Activated CD4-positive, CD25-positive, alpha-beta regulatory T cell treated with anti-CD3 and anti-CD28 coated beads, Interleukin-2, amount 50 U/mL, for 16 hours (primary cell): ENCODE measurements around the gene MAGOH.
"Not testable (repeated sequence)": the region's sequence is repeated elsewhere in the genome, so short reads cannot be mapped to it uniquely, and the experiment has no call there.

Source experiments
- DNase-seq: peaks from one replicate; pipeline ENCODE4 v3.0.0-alpha.2; 2020; ENCODE audit warnings: low read depth, low spot score

MAGOH gene

DNA sequence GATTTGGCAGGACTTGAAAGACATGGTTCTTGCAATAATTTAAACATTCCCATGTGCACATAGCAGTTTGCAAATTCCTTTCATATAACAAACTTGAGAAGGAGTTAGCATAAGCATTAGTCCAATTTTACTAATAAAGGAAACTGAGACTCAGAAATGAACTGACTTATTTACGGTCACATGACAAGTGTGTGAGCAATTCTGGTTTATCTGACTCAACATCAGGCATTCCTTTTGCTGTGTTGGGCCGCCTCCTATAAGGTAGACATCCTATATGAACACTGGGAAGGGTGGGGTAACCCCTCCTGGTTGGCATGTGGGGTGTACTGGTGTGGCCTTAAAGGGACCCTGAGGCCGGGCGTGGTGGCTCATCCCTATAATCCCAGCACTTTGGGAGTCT lies 50.2 kb downstream of the MAGOH start:
- no peak for DNase-seq

DNA sequence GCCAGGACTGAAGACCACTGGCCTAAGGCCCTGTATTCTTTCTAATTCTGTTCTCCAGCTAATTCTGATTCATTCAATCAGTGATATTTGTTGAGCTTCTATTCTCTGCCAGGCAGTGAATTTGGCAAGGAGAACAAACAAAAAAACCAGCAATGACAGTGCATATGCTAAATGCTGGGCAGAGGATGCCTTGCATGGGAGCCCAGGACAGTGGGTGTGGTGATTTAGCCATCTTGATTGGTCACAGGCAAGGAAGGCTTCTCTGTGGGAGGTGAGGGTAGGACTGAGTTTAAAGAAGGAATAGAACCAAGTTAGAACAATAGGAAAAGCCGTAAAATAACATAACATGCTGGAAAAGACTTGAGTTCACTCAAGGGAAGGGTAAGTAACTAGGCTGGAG lies 50.9 kb downstream of the MAGOH start:
- no peak for DNase-seq

DNA sequence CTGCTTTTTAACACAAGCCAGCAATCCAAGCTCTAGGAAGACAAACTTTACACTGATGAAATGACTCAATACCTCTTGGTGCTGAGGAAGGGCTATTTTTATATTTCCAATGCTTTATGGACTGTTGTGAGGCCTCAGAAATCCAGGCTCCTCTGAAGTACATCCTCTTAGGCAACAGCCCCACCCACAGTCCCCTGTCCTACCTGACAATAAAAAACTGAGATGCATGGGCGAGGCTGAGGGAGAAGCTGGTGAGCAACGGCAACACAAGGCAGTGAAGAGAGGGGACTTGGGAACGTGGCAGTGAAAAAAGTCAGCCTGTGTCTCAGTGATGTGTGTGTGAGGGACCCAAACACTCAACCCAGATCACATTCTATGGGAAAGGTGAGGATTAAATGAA lies 51.8 kb downstream of the MAGOH start:
- DNase-seq: no peak

DNA sequence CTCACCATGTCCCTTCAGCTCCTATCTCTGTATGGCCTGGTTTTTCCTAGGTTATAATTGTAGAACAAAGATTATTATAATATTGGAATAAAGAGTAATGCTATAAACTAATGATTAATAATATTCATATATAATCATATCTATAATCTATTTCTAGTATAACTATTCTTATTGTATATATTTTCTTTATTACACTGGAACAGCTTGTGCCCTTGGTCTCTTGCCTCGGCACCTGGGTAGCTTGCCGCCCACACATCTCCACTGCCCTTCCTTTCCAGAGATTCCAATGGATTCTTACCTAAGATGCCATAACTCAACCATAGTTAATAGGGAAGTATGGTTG lies 52.4 kb downstream of the MAGOH start:
- DNase-seq: not testable (repeated sequence)

DNA sequence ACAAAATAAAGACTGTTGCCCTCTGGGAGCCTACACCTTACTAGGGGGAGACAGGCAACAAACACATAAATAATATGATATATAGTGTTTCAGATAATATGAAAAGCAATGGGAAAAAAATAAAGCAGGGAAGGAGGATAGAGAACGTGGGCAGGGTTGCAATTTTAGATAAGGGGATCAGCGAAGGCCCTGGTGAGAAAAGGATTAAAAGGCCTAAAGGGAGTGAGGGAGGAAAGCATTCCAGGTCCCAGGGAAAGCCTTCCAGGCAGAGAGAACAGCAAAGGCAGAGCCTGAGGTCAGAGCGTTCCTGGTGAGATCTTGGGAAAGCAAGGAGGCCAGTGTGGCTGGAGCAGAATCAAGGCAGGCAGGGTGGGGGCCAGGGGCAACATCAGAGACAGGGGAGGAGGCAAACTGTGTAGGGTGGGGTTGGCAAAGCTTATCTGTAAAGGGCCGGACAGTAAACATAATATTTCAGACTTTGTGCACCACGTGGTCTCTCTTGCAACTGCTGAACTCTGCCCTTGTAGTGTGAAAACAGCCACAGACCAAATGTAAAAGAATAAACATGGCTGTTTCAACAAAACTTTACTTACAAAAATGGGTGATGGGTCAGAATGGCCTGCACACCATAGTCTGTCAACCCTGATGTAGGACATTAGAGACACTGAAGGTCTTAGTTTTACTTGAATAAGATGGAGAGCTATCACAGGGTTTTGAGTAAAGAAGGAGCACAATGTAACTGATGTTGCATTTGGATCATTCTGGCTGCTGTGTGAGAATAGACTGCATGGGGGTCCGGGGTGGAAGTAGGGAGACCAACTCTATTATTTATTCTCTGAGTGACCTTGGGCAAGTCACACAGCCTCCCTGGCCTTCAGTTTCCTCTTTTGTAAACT lies 55.0 kb downstream of the MAGOH start:
- no peak for DNase-seq

DNA sequence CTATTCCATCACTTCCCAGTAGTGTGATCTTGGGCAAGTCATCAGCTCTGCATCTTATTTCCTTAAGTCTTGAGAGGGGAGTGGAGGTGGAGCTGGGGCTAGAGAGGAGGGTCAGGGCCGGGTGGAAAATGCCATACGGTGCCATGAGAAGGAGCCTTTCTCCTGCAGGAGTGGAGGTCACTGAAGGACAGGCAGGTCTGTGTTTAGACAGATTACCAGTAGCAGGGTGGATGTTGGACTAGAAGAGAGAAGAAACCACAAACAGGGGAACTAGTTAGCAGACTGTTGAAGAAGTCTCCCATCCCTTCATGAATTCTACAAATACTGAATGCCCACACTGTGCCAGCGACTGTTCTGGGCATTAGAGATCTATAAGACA lies 55.6 kb downstream of the MAGOH start:
- no peak for DNase-seq

DNA sequence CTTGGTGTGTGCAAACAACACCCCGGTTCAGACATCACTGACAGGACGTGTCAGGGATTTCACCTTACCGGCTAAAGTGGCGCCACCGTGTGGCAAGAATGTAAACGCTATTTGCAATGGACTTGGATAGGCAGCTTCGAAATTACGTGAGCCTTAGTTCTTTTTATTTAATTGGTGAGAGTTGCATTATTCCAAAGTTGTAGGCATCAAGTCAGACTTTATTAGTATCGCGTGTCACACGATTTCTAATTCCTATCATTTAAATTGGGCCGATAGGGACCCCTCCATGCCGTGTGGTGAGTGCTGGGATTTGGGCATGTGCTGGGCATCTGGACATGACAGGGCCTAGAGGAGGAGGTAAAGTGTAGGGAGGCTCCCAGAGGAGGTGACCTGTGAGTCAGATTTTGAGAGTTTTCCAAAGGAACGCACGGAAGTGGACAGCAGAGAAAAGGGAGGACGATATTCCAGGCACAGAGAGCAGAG lies 56.2 kb downstream of the MAGOH start:
- DNase-seq: peak; percentile 61

DNA sequence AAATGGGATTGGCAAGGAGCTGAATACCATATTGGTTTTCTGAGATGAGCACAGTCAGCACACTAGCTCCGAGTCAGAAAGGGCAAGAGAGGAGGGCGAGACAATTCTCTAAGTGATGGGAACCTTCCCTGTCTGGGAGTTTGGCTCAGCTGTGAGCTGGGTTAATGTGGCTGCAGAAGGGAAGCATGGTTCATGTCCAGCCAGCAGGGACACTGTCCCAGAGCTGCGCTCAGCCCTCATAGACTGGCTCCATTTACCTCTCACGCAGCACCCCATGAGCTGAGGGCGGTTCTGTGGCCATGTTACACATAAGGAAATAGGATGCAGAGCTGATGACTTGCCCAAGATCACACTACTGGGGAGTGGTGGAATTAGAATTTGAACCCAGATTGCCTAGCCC lies 57.4 kb downstream of the MAGOH start:
- DNase-seq: no peak

DNA sequence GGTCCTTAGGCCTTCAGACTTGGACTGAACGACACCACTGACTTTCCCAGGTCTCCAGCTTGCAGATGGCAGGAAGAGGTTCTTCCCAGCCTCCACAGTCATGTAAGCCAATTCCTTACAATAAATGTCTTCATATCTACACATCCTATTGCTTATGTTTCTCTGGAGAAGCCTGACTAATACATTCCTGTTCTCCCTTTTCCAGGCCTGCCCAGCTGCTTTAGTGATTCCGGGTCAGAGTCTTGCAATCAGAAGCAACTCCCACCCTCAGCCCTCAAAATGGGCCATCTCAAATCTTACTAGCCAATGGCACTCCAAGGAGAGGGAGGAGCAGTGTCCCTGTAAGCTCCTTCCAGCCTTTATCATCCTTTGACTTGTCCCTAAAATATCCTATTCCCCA lies 58.1 kb downstream of the MAGOH start:
- DNase-seq: no peak
